Measurements from ENCODE around the gene MRPL14. TPM values are rescaled to one million over a fixed set of nuclear protein-coding genes. Genes with fewer than 3 reads are reported as not detected.

MRPL14 gene
- total and polyA plus RNA-seq, 9 of the 15 experiments (the other 6 are each of a cell fraction or from before 2014, with no cell fraction given) = 126 to 424 (median 165) TPM

DNA sequence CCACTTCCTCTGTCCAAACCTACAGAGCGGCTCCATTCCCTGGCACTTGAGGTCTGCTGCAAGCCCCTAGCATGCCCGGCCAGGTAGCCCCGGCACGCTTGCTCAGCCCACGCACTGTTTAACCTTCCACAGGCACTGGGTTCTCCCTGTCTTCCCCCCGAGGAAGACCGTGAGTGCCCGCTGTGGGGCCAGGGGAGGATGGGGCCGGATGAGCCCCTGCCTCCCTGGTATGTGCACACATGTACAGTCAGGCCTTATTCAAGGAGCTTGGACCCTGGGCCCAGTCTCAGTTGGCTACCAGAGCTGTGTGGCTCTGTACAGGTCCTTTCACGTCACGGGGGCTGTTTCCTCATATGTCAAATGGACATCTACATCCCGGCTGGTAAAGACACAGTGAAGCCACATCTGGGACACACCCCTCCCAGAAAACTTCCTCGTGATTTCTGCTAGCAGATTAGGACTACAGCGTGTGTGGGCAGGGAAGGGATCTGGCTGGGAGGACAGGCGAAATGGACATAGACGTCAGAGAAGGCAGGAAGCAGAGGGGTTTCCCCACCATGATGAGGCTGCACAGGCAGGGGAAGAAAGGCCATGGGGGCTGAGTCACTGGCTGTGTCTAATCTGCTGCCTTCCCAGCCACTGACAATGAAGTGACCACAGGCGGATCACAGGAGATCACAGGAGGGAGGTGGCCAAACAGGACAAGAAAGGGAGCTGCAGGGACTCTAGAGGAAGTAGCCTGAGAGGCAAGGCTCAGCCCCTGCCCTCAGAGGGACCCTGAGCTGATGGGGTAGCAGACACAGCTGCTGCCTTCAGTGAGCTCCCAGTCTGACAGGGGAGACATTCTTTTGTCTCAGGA is 62.9 kb downstream of the MRPL14 start (continued):
- TF ChIP-seq, protein P1, sequence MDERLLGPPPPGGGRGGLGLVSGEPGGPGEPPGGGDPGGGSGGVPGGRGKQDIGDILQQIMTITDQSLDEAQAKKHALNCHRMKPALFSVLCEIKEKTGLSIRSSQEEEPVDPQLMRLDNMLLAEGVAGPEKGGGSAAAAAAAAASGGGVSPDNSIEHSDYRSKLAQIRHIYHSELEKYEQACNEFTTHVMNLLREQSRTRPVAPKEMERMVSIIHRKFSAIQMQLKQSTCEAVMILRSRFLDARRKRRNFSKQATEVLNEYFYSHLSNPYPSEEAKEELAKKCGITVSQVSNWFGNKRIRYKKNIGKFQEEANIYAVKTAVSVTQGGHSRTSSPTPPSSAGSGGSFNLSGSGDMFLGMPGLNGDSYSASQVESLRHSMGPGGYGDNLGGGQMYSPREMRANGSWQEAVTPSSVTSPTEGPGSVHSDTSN (CRISPR knock-in tag; IDR thresholded peaks at IDR 0.05; ENCODE audit: low read depth) = no peak
- TF ChIP-seq, protein P1 (tag; conservative IDR thresholded peaks at IDR 0.05; ENCODE audit: low read depth) = peak; percentile 51
- TF ChIP-seq, protein P2, sequence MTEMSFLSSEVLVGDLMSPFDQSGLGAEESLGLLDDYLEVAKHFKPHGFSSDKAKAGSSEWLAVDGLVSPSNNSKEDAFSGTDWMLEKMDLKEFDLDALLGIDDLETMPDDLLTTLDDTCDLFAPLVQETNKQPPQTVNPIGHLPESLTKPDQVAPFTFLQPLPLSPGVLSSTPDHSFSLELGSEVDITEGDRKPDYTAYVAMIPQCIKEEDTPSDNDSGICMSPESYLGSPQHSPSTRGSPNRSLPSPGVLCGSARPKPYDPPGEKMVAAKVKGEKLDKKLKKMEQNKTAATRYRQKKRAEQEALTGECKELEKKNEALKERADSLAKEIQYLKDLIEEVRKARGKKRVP (CRISPR knock-in tag; IDR thresholded peaks at IDR 0.05) = no peak
- TF ChIP-seq FOXK2 (conservative IDR thresholded peaks at IDR 0.05 in 1 of 2, IDR thresholded peaks at IDR 0.05 in 1 of 2; ENCODE audit: low read depth in 2 of 2) = peak; percentile 90 to 93
- TF ChIP-seq ZNF174 (CRISPR knock-in tag; IDR thresholded peaks at IDR 0.05) = no peak
- peak; percentile 92 for TF ChIP-seq EGR1 (conservative IDR thresholded peaks at IDR 0.05)
- no peak for TF ChIP-seq MCM2 (IDR thresholded peaks at IDR 0.05; ENCODE audit: low read depth)
- no peak for TF ChIP-seq ZC3H8 (IDR thresholded peaks at IDR 0.05)
- no peak; the same call in 1 of the 2 replicates for TF ChIP-seq GATAD2B (IDR thresholded peaks at IDR 0.05; ENCODE audit: borderline replicate concordance)
- TF ChIP-seq, protein P3, sequence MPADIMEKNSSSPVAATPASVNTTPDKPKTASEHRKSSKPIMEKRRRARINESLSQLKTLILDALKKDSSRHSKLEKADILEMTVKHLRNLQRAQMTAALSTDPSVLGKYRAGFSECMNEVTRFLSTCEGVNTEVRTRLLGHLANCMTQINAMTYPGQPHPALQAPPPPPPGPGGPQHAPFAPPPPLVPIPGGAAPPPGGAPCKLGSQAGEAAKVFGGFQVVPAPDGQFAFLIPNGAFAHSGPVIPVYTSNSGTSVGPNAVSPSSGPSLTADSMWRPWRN (IDR thresholded peaks at IDR 0.05; ENCODE audit: low read depth) = peak; percentile 62; the same call in 1 of the 2 replicates
- peak; percentile 86 for TF ChIP-seq BACH1 (tag; IDR thresholded peaks at IDR 0.05)
- no peak for TF ChIP-seq ZNF311 (CRISPR knock-in tag; IDR thresholded peaks at IDR 0.05)
- no peak for TF ChIP-seq SP2 (IDR thresholded peaks at IDR 0.05; ENCODE audit: extremely low read depth, low read depth, low read length, poor library complexity, severe bottlenecking)
- TF ChIP-seq RAD51 (IDR thresholded peaks at IDR 0.05; ENCODE audit: borderline replicate concordance, low read depth) = peak; percentile 40; the same call in 1 of the 2 replicates

Data from K562 (cell line).